Upper lobe of left lung (tissue), 4 donors: Measurements from ENCODE around the gene RNASE13.

Source experiments
- CTCF ChIP-seq, 6 experiments: fragments of 450-650 bp in 4 of 6; fragments of 200-600 bp in 2 of 6; sonication (generic) in 2 of 6; IDR thresholded peaks; one replicate each; pipeline ENCODE4 v1.5.1; 2016 to 2019; ENCODE audit warnings: antibody characterized with exemption in 6 of 6
- EP300 ChIP-seq, 4 donors: sonication (generic); formaldehyde crosslinking; IDR thresholded peaks; one replicate each; pipeline ENCODE4 v1.5.1; 2017; ENCODE audit warnings: antibody characterized with exemption in 4 of 4, control low read depth in 2 of 4
- POLR2A ChIP-seq, 4 donors: fragments of 450-650 bp; IDR thresholded peaks; one replicate each; pipeline ENCODE4 v1.5.1; 2016 to 2017; ENCODE audit warnings: antibody characterized with exemption in 4 of 4, mild to moderate bottlenecking in 2 of 4

- TF ChIP-seq CTCF (IDR thresholded peaks at IDR 0.05), result no peak
- no peak for TF ChIP-seq EP300 (IDR thresholded peaks at IDR 0.05)
- TF ChIP-seq POLR2A (IDR thresholded peaks at IDR 0.05), result peak in 2 of 4 donors; percentile 29 to 56
Observed at GRCh38 chr14:21070083-21070609, 35.5 kb upstream of the RNASE13 start, which contains the start of gene ARHGEF40.
